ENCODE measurements around the gene RNF222. TPM values are rescaled to one million over a fixed set of nuclear protein-coding genes. Genes with fewer than 3 reads are reported as not detected.
"Not testable (repeated sequence)": the region's sequence is repeated elsewhere in the genome, so short reads cannot be mapped to it uniquely, and the experiment has no call there.

The RNF222 gene
- total RNA-seq, 1 experiment from 2014 or later, result 0.09 TPM

- no peaks in the 10 kb centered on the region for H4K20me1 ChIP-seq (ENCODE audit: control insufficient read depth, insufficient read depth, insufficient read length)
- H3K56ac ChIP-seq (ENCODE audit: insufficient read length, low read depth, low read length), result peak overlapping the region; percentile 2
- no peak overlapping the region for H4K8ac ChIP-seq (replicated peaks; ENCODE audit: insufficient read length, low read depth, low read length)
- no peaks in the 10 kb centered on the region for H3K9me3 ChIP-seq (ENCODE audit: control insufficient read depth, low read depth, low read length)
- no peak overlapping the region for H2BK5ac ChIP-seq (ENCODE audit: insufficient read length, low read length)
- peak overlapping the region; percentile 87 to 89 for H3K4me3 Mint-ChIP-seq
- peaks cover 30 to 69% (median 64%) of the 10 kb centered on the region in 3 experiments for H3K36me3 Mint-ChIP-seq (ENCODE audit: insufficient read depth in 1 of 3, low read depth in 3 of 3)
- H2BK15ac ChIP-seq (ENCODE audit: low read depth, low read length), result no peak overlapping the region
- H4K91ac ChIP-seq (ENCODE audit: insufficient read length, low read depth, low read length), result no peak overlapping the region
- H4K5ac ChIP-seq (ENCODE audit: insufficient read length, low read depth, low read length), result peak overlapping the region; percentile 31
- peaks cover 0 to 1% of the 10 kb centered on the region in 2 experiments; a peak in 1 of 5 replicates for H3K9me3 Mint-ChIP-seq
- H2AK5ac ChIP-seq (ENCODE audit: insufficient read length, low read length), result no peak overlapping the region
- H3K14ac ChIP-seq (ENCODE audit: insufficient read depth, low read length), result peak overlapping the region; percentile 87; the same call in 1 of the 2 replicates
- H3K27me3 Mint-ChIP-seq (ENCODE audit: low read depth), result no peaks in the 10 kb centered on the region
- H2AFZ ChIP-seq (ENCODE audit: low read length), result no peak overlapping the region
- no peak overlapping the region for H3K18ac ChIP-seq (ENCODE audit: insufficient read length, low read depth, low read length)
- H3K23ac ChIP-seq (ENCODE audit: insufficient read length, low read depth, low read length), result no peak overlapping the region
- peaks cover 2% of the 10 kb centered on the region; the same call in 1 of the 2 replicates for H3K79me2 ChIP-seq (ENCODE audit: insufficient read depth, low read length)
- H3K4me1 ChIP-seq (ENCODE audit: insufficient read depth, low read length), result peaks cover 3% of the 10 kb centered on the region
- no peaks in the 10 kb centered on the region for H3K79me1 ChIP-seq (ENCODE audit: insufficient read depth, low read depth, low read length, poor library complexity, severe bottlenecking)
- no peak for DNase-seq
- no CpG with 5 or more reads among the region's 18 CpGs for WGBS (ENCODE audit: extremely low coverage, insufficient read length, low lambda C conversion rate)
- H3K27ac Mint-ChIP-seq, result peak overlapping the region; percentile 17 to 69 (median 56); a peak in 6 of 7 replicates
- H2BK12ac ChIP-seq (ENCODE audit: insufficient read length, low read depth, low read length), result no peak overlapping the region
- no peak for TF ChIP-seq CTCF (conservative IDR thresholded peaks at IDR 0.05)
- H2BK120ac ChIP-seq (ENCODE audit: low read depth, low read length, poor library complexity, severe bottlenecking), result no peak overlapping the region
- H3K4me1 Mint-ChIP-seq, result peaks cover 35% of the 10 kb centered on the region in 2 experiments
- no peak overlapping the region for H3K4ac ChIP-seq (ENCODE audit: low read depth, low read length)
- H3K4me2 ChIP-seq (ENCODE audit: insufficient read depth, insufficient read length, low read length), result peak overlapping the region; percentile 87
- H3T11ph ChIP-seq (ENCODE audit: low read length), result no peak overlapping the region
- H2BK20ac ChIP-seq (ENCODE audit: low read depth, low read length, poor library complexity, severe bottlenecking), result no peak overlapping the region
- H3K23me2 ChIP-seq (ENCODE audit: insufficient read length, low read depth, low read length, poor library complexity, severe bottlenecking), result peaks cover 8% of the 10 kb centered on the region
- H3K9ac ChIP-seq (ENCODE audit: extremely low read depth, insufficient read length, low read length), result peak overlapping the region; percentile 85
- no peaks in the 10 kb centered on the region for H3K27me3 ChIP-seq (ENCODE audit: insufficient read depth, low read length)
- peak overlapping the region; percentile 24 for H3K27ac ChIP-seq (ENCODE audit: insufficient read length, low read depth, low read length)
These were observed 21.8 kb downstream of the RNF222 start for GRCh38 chr17:8375738-8376259.

DNA sequence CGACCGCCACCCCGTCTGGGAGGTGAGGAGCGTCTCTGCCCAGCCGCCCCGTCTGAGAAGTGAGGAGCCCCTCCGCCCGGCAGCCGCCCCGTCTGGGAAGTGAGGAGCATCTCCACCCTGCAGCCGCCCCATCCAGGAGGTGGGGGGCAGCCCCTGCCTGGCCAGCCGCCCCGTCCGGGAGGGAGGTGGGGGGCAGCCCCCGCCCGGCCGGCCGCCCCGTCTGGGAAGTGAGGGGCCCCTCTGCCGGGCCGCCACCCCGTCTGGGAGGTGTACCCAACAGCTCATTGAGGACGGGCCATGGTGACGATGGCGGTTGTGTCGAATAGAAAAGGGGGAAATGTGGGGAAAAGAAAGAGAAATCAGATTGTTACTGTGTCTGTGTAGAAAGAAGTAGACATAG lies 23.8 kb downstream of the RNF222 start:
- H3K9ac ChIP-seq (ENCODE audit: extremely low read depth, insufficient read length, low read length); H2AFZ ChIP-seq (ENCODE audit: low read length); H3K56ac ChIP-seq (ENCODE audit: insufficient read length, low read depth, low read length); H3K27me3 Mint-ChIP-seq (ENCODE audit: low read depth); H2BK5ac ChIP-seq (ENCODE audit: insufficient read length, low read length); H3K79me1 ChIP-seq (ENCODE audit: insufficient read depth, low read depth, low read length, poor library complexity, severe bottlenecking); H3K27me3 ChIP-seq (ENCODE audit: insufficient read depth, low read length); H3K23me2 ChIP-seq (ENCODE audit: insufficient read length, low read depth, low read length, poor library complexity, severe bottlenecking); H3K27ac ChIP-seq (ENCODE audit: insufficient read length, low read depth, low read length); H3K18ac ChIP-seq (ENCODE audit: insufficient read length, low read depth, low read length); H2AK5ac ChIP-seq (ENCODE audit: insufficient read length, low read length); H4K20me1 ChIP-seq (ENCODE audit: control insufficient read depth, insufficient read depth, insufficient read length); H3K4me2 ChIP-seq (ENCODE audit: insufficient read depth, insufficient read length, low read length); H2BK15ac ChIP-seq (ENCODE audit: low read depth, low read length); H4K8ac ChIP-seq (replicated peaks; ENCODE audit: insufficient read length, low read depth, low read length); H3K9me3 Mint-ChIP-seq; DNase-seq; H3K23ac ChIP-seq (ENCODE audit: insufficient read length, low read depth, low read length); H2BK20ac ChIP-seq (ENCODE audit: low read depth, low read length, poor library complexity, severe bottlenecking); H3K4me1 ChIP-seq (ENCODE audit: insufficient read depth, low read length); H3K9me3 ChIP-seq (ENCODE audit: control insufficient read depth, low read depth, low read length); H3K27ac Mint-ChIP-seq; H4K5ac ChIP-seq (ENCODE audit: insufficient read length, low read depth, low read length); H3K4me3 Mint-ChIP-seq; H2BK12ac ChIP-seq (ENCODE audit: insufficient read length, low read depth, low read length); H3T11ph ChIP-seq (ENCODE audit: low read length); H3K14ac ChIP-seq (ENCODE audit: insufficient read depth, low read length); H3K4ac ChIP-seq (ENCODE audit: low read depth, low read length); H2BK120ac ChIP-seq (ENCODE audit: low read depth, low read length, poor library complexity, severe bottlenecking); H4K91ac ChIP-seq (ENCODE audit: insufficient read length, low read depth, low read length); H3K79me2 ChIP-seq (ENCODE audit: insufficient read depth, low read length): not testable (repeated sequence)
- WGBS (ENCODE audit: extremely low coverage, insufficient read length, low lambda C conversion rate), result no CpG with 5 or more reads among the region's 26 CpGs
- Mint-ChIP-seq H3K36me3 (ENCODE audit: insufficient read depth in 1 of 3, low read depth in 3 of 3) (peaks cover 16 to 65% (median 61%) of the 10 kb centered on the region in 3 experiments), H3K4me1 (peaks cover 22 to 23% of the 10 kb centered on the region in 2 experiments)

Measured in H9 (cell line).